NT2/D1 (cell line): ENCODE measurements around the gene ARHGEF16.

Experiments
- SUZ12 ChIP-seq: IDR thresholded peaks from 2 replicates; pipeline ENCODE4 v1.6.1; 2011; ENCODE audit not compliant: insufficient read length, insufficient read depth; ENCODE audit errors: extremely low read depth
- YY1 ChIP-seq: IDR thresholded peaks from 2 replicates; pipeline ENCODE4 v1.6.1; 2011; ENCODE audit not compliant: insufficient read length, insufficient read depth
- ZNF274 ChIP-seq: IDR thresholded peaks from 2 replicates; pipeline ENCODE4 v1.6.1; 2011; ENCODE audit warnings: mild to moderate bottlenecking, low read depth, low read length

GRCh38 chr1:3518756-3519155, 64.3 kb downstream of the ARHGEF16 start:
- TF ChIP-seq SUZ12: no peak
- no peak for TF ChIP-seq ZNF274
- TF ChIP-seq YY1: no peak
